ENCODE data around the gene NT5M. TPM values are rescaled to one million over a fixed set of nuclear protein-coding genes. Genes with fewer than 3 reads are reported as not detected.

Gene NT5M
- total RNA-seq, 1 donor from 2014 or later, result 4.6 TPM

GRCh38 chr17:17304521-17304985 lies 1.4 kb downstream of the NT5M start:
- Histone ChIP-seq H3K4me1 (peaks cover 0 to 6% of the 10 kb centered on the region in 2 donors), H3K27me3 (no peaks in the 10 kb centered on the region), H3K4me3 (no peak overlapping the region), H3K9me3 (no peaks in the 10 kb centered on the region), H3K27ac (no peak overlapping the region), H3K36me3 (no peaks in the 10 kb centered on the region)
- intact Hi-C loops (cut with DNase I), result loop anchor here (10.0 kb wide), 1 partner anchor 300 kb away; no protein-coding TSS in a partner anchor
- DNase-seq (ENCODE audit: low spot score in 2 of 2), result no peak
- TF ChIP-seq CTCF (IDR thresholded peaks at IDR 0.05), result no peak

- intact Hi-C loops (cut with DNase I), result loop anchor here (10.0 kb wide), 1 partner anchor 301 kb away; no protein-coding TSS in a partner anchor
- H3K4me1 ChIP-seq, result peaks cover 0 to 5% of the 10 kb centered on the region in 2 donors
- no peak overlapping the region for H3K4me3 ChIP-seq
- no peak for DNase-seq (ENCODE audit: low spot score in 2 of 2)
- H3K27me3 ChIP-seq, result no peaks in the 10 kb centered on the region
- H3K9me3 ChIP-seq, result no peaks in the 10 kb centered on the region
- no peak for TF ChIP-seq CTCF (IDR thresholded peaks at IDR 0.05)
- H3K36me3 ChIP-seq, result no peaks in the 10 kb centered on the region
- H3K27ac ChIP-seq, result no peak overlapping the region
These were observed 2.2 kb downstream of the NT5M start for GRCh38 chr17:17305281-17305801.

- Histone ChIP-seq H3K9me3 (no peaks in the 10 kb centered on the region), H3K27me3 (no peaks in the 10 kb centered on the region), H3K4me1 (no peaks in the 10 kb centered on the region), H3K27ac (no peak overlapping the region), H3K4me3 (no peak overlapping the region), H3K36me3 (no peaks in the 10 kb centered on the region)
- DNase-seq (ENCODE audit: low spot score in 2 of 2), result no peak
- intact Hi-C loops (cut with DNase I), result loop anchor here (10.0 kb wide), 1 partner anchor 305 kb away; no protein-coding TSS in a partner anchor
- TF ChIP-seq CTCF (IDR thresholded peaks at IDR 0.05), result no peak
These were observed 6.2 kb downstream of the NT5M start for GRCh38 chr17:17309356-17309755.

- intact Hi-C loops (cut with DNase I), result no loop called here
These were observed 10.3 kb downstream of the NT5M start for GRCh38 chr17:17313350-17313991.

GRCh38 chr17:17314501-17315071 lies 11.4 kb downstream of the NT5M start:
- Histone ChIP-seq H3K27me3 (no peaks in the 10 kb centered on the region), H3K36me3 (no peaks in the 10 kb centered on the region), H3K4me1 (no peaks in the 10 kb centered on the region), H3K27ac (no peak overlapping the region), H3K9me3 (no peaks in the 10 kb centered on the region), H3K4me3 (no peak overlapping the region)
- DNase-seq (ENCODE audit: low spot score in 2 of 2), result no peak
- TF ChIP-seq CTCF (IDR thresholded peaks at IDR 0.05), result no peak
- intact Hi-C loops (cut with DNase I), result no loop called here

More at GRCh38 chr17:17313350-17313991, 10.3 kb downstream of the NT5M start:
- Histone ChIP-seq H3K27me3 (no peaks in the 10 kb centered on the region), H3K27ac (no peak overlapping the region), H3K36me3 (no peaks in the 10 kb centered on the region), H3K4me3 (no peak overlapping the region), H3K9me3 (no peaks in the 10 kb centered on the region), H3K4me1 (no peaks in the 10 kb centered on the region)
- DNase-seq (ENCODE audit: low spot score in 2 of 2), result no peak
- TF ChIP-seq CTCF (IDR thresholded peaks at IDR 0.05), result peak in 2 of 3 experiments; percentile 22 to 45
